HCT116 (cell line): Measurements from ENCODE around the gene MTURN. TPM values are rescaled to one million over a fixed set of nuclear protein-coding genes. Genes with fewer than 3 reads are reported as not detected.
"Not testable (repeated sequence)": the region's sequence is repeated elsewhere in the genome, so short reads cannot be mapped to it uniquely, and the experiment has no call there.

ENCODE experiments used
- ATAC-seq: fragments of 200-7000 bp; cut with Tn5 transposase; 2 replicates; pipeline ENCODE4 v1.9.1; 2020; ENCODE audit warnings: mild to moderate bottlenecking, moderate library complexity
- BruUV-seq: library from RNA; stranded (reverse); fragments of 400-500 nt; replicated peaks from 2 replicates; lab custom pipeline; 2021; lab: Mats Ljungman, UMichigan
- CTCF ChIA-PET: fragments of 300-600 bp; sonication (Branson Sonifier 250); formaldehyde crosslinking; loops from one replicate; lab custom pipeline; 2021; ENCODE audit warnings: antibody characterized with exemption; lab: Charles Lee
- POLR2A ChIA-PET: fragments of 300-600, 350-600 bp; sonication (Branson Sonifier 250); formaldehyde crosslinking; loops from one replicate; lab custom pipeline; 2021; ENCODE audit warnings: antibody characterized with exemption; lab: Charles Lee
- RAD21 ChIA-PET, 2 experiments: fragments of 300-600 bp; sonication (Branson Sonifier 250); formaldehyde crosslinking; loops; one replicate each; lab custom pipeline; 2023; ENCODE audit warnings: low total read pairs in 2 of 2; ENCODE audit not compliant: uncharacterized antibody in 2 of 2, unreplicated experiment in 2 of 2, low non-redundant PET in 1 of 2; lab: Charles Lee
- DNase-seq: peaks from one replicate; pipeline ENCODE4 v3.0.0-alpha.2; 2010; ENCODE audit warnings: low read depth, low spot score
- H2AFZ ChIP-seq: fragments of 200-600 bp; shearing (Covaris generic), sonication (generic); 2 replicates; pipeline ENCODE4 v1.6.1; 2017; ENCODE audit warnings: low read depth, mixed run types, mixed read lengths, antibody characterized with exemption, low read length; ENCODE audit not compliant: poor library complexity, severe bottlenecking
- H3K27ac ChIP-seq: 2 replicates; pipeline ENCODE4 v1.5.1; 2012; ENCODE audit warnings: low read depth, low read length
- H3K27me3 ChIP-seq: fragments of 200-600 bp; sonication (generic); 2 replicates; pipeline ENCODE4 v1.6.1; 2016; ENCODE audit warnings: mixed run types, low read length, mixed read lengths; ENCODE audit not compliant: insufficient read depth
- H3K36me3 ChIP-seq, 2 experiments: fragments of 200-500 bp in 1 of 2; fragments of 200-600 bp in 1 of 2; sonication (Bioruptor generic) in 1 of 2; sonication (generic) in 1 of 2; 2 replicates each; pipeline versions ENCODE4 v1.5.1 to v1.6.1; 2014 to 2016; ENCODE audit warnings: low read length in 2 of 2, inconsistent platforms in 1 of 2, mixed read lengths in 1 of 2, mixed run types in 1 of 2; ENCODE audit not compliant: insufficient read depth in 2 of 2, control insufficient read depth in 1 of 2
- H3K4me1 ChIP-seq, 2 experiments: fragments of 200-600 bp in 1 of 2; sonication (generic) in 1 of 2; 2 replicates each; pipeline versions ENCODE4 v1.5.1 to v1.6.1; 2012 to 2017; ENCODE audit warnings: low read length in 2 of 2, inconsistent platforms in 1 of 2, mild to moderate bottlenecking in 1 of 2, mixed read lengths in 1 of 2, mixed run types in 1 of 2, moderate library complexity in 1 of 2; ENCODE audit not compliant: insufficient read depth in 2 of 2, control insufficient read depth in 1 of 2
- H3K4me2 ChIP-seq: fragments of 200-600 bp; sonication (generic); 2 replicates; pipeline ENCODE4 v1.6.1; 2017; ENCODE audit warnings: mixed run types, low read length, mixed read lengths
- H3K4me3 ChIP-seq, 2 experiments: fragments of 200-600 bp in 1 of 2; sonication (generic) in 1 of 2; replicated peaks in 1 of 2; 2 replicates each; pipeline ENCODE4 v1.5.1; 2011 to 2016; ENCODE audit warnings: low read length in 2 of 2, control low read depth in 1 of 2, low read depth in 1 of 2, mild to moderate bottlenecking in 1 of 2, mixed read lengths in 1 of 2, mixed run types in 1 of 2
- H3K79me2 ChIP-seq: fragments of 200-600 bp; sonication (generic); 2 replicates; pipeline ENCODE4 v1.6.1; 2017; ENCODE audit warnings: mild to moderate bottlenecking, mixed run types, low read length, moderate library complexity, mixed read lengths; ENCODE audit not compliant: insufficient read depth
- H3K9ac ChIP-seq: fragments of 200-600 bp; sonication (generic); 2 replicates; pipeline ENCODE4 v1.6.1; 2016; ENCODE audit warnings: low read length, mixed read lengths
- H3K9me2 ChIP-seq: fragments of 200-600 bp; sonication (generic), shearing (Covaris generic); 2 replicates; pipeline ENCODE4 v1.6.1; 2017; ENCODE audit warnings: mixed run types, mild to moderate bottlenecking, moderate library complexity; ENCODE audit not compliant: insufficient read depth
- H3K9me3 ChIP-seq, 2 experiments: fragments of 200-500 bp in 1 of 2; fragments of 200-600 bp in 1 of 2; sonication (Bioruptor generic) in 1 of 2; sonication (generic) in 1 of 2; 2 replicates each; pipeline ENCODE4 v1.6.1; 2014 to 2017; ENCODE audit warnings: low read length in 2 of 2, mixed read lengths in 2 of 2, inconsistent platforms in 1 of 2, low read depth in 1 of 2, mild to moderate bottlenecking in 1 of 2, mixed run types in 1 of 2, moderate library complexity in 1 of 2; ENCODE audit not compliant: control insufficient read depth in 1 of 2, insufficient read depth in 1 of 2
- H4K20me1 ChIP-seq: fragments of 200-600 bp; sonication (generic), shearing (Covaris generic); 2 replicates; pipeline ENCODE4 v1.6.1; 2017; ENCODE audit warnings: mixed run types, mild to moderate bottlenecking, moderate library complexity; ENCODE audit not compliant: insufficient read depth
- CBX3 ChIP-seq: IDR thresholded peaks from 2 replicates; pipeline ENCODE4 v1.6.1; 2012; ENCODE audit warnings: low read depth
- CTCF ChIP-seq, 3 experiments: fragments of 200-600 bp in 1 of 3; sonication (generic) in 1 of 3; IDR thresholded peaks in 2 of 3; conservative IDR thresholded peaks in 1 of 3; 2 replicates each; pipeline ENCODE4 v1.5.1; 2012 to 2017; ENCODE audit warnings: low read depth in 2 of 3, low read length in 2 of 3, antibody characterized with exemption in 1 of 3, borderline replicate concordance in 1 of 3, control low read depth in 1 of 3, mild to moderate bottlenecking in 1 of 3, mixed read lengths in 1 of 3, mixed run types in 1 of 3, moderate library complexity in 1 of 3; ENCODE audit not compliant: insufficient read depth in 1 of 3
- EZH2phosphoT487 ChIP-seq: fragments of 200-600 bp; IDR thresholded peaks from 2 replicates; pipeline ENCODE4 v1.6.1; 2018; ENCODE audit warnings: antibody characterized with exemption, borderline replicate concordance
- FOSL1 ChIP-seq: IDR thresholded peaks from 2 replicates; pipeline ENCODE4 v1.6.1; 2012; ENCODE audit warnings: low read depth
- TCF7L2 ChIP-seq: IDR thresholded peaks from 2 replicates; pipeline ENCODE4 v1.7.0; 2011; ENCODE audit warnings: borderline replicate concordance, inconsistent platforms; ENCODE audit not compliant: insufficient read depth, insufficient read length; ENCODE audit errors: extremely low read depth
- YY1 ChIP-seq: IDR thresholded peaks from 2 replicates; pipeline ENCODE4 v1.6.1; 2011; ENCODE audit warnings: low read length, low read depth, moderate library complexity, mild to moderate bottlenecking; ENCODE audit not compliant: insufficient replicate concordance; ENCODE audit errors: extremely low read depth
- ZFX ChIP-seq: fragments of 450-650 bp; IDR thresholded peaks from 2 replicates; pipeline ENCODE4 v1.6.1; 2017
- intact Hi-C: fragments of 100-400 bp; cut with micrococcal nuclease; formaldehyde crosslinking; loops from 2 replicates; pipeline ENCODE4 v1.10.0; 2022
- total RNA-seq: library from RNA; stranded (reverse); gene quantifications from one replicate; pipeline ENCODE4 v1.2.1, GENCODE V29; 2021; ENCODE audit not compliant: unreplicated experiment
- TF ChIP-seq, protein P1 (sequence below): IDR thresholded peaks from 2 replicates; pipeline ENCODE4 v1.6.1; 2011; ENCODE audit warnings: mild to moderate bottlenecking, low read length, moderate library complexity; ENCODE audit not compliant: insufficient replicate concordance; ENCODE audit errors: extremely low read depth

The MTURN gene
- total RNA-seq, 1 experiment from 2014 or later, result 7.5 TPM

- TF ChIP-seq CTCF (IDR thresholded peaks at IDR 0.05 in 2 of 3, conservative IDR thresholded peaks at IDR 0.05 in 1 of 3; ENCODE audit: borderline replicate concordance in 1 of 3, insufficient read depth in 1 of 3, low read depth in 2 of 3, low read length in 2 of 3), result no peak
- TF ChIP-seq CBX3, result no peak
- TF ChIP-seq ZFX, result no peak
- TF ChIP-seq, protein P1, sequence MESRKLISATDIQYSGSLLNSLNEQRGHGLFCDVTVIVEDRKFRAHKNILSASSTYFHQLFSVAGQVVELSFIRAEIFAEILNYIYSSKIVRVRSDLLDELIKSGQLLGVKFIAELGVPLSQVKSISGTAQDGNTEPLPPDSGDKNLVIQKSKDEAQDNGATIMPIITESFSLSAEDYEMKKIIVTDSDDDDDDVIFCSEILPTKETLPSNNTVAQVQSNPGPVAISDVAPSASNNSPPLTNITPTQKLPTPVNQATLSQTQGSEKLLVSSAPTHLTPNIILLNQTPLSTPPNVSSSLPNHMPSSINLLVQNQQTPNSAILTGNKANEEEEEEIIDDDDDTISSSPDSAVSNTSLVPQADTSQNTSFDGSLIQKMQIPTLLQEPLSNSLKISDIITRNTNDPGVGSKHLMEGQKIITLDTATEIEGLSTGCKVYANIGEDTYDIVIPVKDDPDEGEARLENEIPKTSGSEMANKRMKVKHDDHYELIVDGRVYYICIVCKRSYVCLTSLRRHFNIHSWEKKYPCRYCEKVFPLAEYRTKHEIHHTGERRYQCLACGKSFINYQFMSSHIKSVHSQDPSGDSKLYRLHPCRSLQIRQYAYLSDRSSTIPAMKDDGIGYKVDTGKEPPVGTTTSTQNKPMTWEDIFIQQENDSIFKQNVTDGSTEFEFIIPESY, result no peak
- TF ChIP-seq TCF7L2, result no peak
- no peak for TF ChIP-seq FOSL1
- no peak for TF ChIP-seq YY1
- TF ChIP-seq EZH2phosphoT487, result no peak
- TF ChIP-seq, all 23 proteins: peak for 0
These were observed 41.3 kb upstream of the MTURN start (continued) for GRCh38 chr7:30093420-30093952.

DNA sequence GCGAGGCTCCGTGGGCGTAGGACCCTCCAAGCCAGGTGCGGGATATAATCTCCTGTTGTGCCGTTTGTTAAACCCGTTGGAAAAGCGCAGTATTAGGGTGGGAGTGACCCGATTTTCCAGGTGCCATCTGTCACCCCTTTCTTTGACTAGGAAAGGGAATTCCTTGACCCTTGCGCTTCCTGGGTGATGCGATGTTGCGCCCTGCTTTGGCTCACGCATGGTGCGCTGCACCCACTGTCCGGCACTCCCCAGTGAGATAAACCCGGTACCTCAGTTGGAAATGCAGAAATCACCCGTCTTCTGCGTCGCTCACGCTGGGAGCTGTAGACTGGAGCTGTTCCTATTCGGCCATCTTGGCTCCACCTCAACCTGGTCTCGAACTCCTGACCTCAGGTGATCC, 36.2 kb upstream of the MTURN start:
- H3K9me3 ChIP-seq, H3K4me3 ChIP-seq, POLR2A ChIA-PET, DNase-seq, H2AFZ ChIP-seq, H4K20me1 ChIP-seq, H3K4me1 ChIP-seq, ATAC-seq, RAD21 ChIA-PET, H3K27me3 ChIP-seq, intact Hi-C loops, H3K4me2 ChIP-seq, H3K36me3 ChIP-seq, BruUV-seq, H3K9me2 ChIP-seq, CTCF ChIA-PET, H3K27ac ChIP-seq, H3K79me2 ChIP-seq, H3K9ac ChIP-seq: not testable (repeated sequence)
